ENCODE results near the gene RHO. TPM values are rescaled to one million over a fixed set of nuclear protein-coding genes. Genes with fewer than 3 reads are reported as not detected.

The RHO gene
- total RNA-seq, 2 donors from 2014 or later, result not detected

DNA sequence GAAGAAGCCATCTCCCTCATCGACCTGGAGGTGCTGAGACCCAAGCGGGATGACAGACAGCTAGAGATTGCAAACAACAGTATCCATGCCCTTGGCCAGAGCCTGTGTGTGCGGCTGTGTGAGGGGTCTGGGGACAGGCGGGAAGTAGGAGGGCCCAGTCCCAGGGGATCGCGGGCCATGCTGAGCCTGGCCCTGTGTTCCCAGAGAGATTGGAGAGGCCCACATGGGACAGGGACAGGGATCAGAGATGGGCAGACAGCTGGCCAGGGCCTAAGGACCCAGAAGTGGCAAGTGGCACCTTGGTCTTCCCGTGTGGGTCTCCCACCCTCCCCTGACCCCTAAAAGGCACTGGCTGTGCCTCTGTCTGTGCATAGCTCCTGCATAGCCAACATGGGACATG lies 10.9 kb upstream of the RHO start:
- Histone ChIP-seq H3K9me3 (no peaks in the 10 kb centered on the region), H3K36me3 (replicated peaks in 1 of 2; ENCODE audit: insufficient read depth in 1 of 2, low read depth in 2 of 2) (peaks cover 0 to 4% of the 10 kb centered on the region in 2 donors), H3K27me3 (no peaks in the 10 kb centered on the region), H3K4me3 (no peak overlapping the region), H3K4me1 (no peaks in the 10 kb centered on the region), H3K27ac (no peak overlapping the region)
- DNase-seq, result no peak
- no peak for TF ChIP-seq POLR2A (IDR thresholded peaks at IDR 0.05)
- TF ChIP-seq, protein P1, sequence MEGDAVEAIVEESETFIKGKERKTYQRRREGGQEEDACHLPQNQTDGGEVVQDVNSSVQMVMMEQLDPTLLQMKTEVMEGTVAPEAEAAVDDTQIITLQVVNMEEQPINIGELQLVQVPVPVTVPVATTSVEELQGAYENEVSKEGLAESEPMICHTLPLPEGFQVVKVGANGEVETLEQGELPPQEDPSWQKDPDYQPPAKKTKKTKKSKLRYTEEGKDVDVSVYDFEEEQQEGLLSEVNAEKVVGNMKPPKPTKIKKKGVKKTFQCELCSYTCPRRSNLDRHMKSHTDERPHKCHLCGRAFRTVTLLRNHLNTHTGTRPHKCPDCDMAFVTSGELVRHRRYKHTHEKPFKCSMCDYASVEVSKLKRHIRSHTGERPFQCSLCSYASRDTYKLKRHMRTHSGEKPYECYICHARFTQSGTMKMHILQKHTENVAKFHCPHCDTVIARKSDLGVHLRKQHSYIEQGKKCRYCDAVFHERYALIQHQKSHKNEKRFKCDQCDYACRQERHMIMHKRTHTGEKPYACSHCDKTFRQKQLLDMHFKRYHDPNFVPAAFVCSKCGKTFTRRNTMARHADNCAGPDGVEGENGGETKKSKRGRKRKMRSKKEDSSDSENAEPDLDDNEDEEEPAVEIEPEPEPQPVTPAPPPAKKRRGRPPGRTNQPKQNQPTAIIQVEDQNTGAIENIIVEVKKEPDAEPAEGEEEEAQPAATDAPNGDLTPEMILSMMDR (IDR thresholded peaks at IDR 0.05), result no peak
- no peak for ATAC-seq
- intact Hi-C loops (cut with DNase I), result no loop called here
- 90 to 98% methylated on average over 5 to 7 of the region's 7 CpGs for WGBS, 2 donors

DNA sequence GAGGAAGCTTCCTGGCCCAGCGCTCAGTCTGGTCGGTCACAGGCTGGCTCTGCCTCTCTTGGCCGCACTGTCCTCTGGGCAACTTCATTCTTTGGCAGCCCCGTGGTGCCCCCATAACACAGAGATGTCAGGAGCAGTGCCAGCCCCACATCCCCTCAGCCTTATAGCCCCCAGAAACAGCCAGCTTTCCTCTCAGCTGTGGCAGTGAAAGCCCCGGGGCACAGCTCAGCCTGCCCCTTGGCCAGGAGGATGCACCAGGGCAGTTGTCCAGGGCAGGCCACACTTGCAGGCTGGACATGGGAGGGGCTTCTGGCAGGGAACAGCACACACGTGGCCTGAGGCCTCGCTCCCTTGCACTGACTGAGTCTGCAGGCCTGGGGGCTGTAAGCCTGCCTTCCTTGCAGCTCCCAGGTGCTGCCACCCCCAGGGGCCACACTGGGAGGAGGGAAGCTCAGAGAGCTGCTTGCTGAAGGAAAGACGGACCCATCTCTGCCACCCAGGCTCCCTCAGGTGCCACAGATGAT lies 10.3 kb upstream of the RHO start:
- H3K4me1 ChIP-seq, result no peaks in the 10 kb centered on the region
- H3K9me3 ChIP-seq, result no peaks in the 10 kb centered on the region
- no peak for TF ChIP-seq POLR2A (IDR thresholded peaks at IDR 0.05)
- TF ChIP-seq, protein P1 (IDR thresholded peaks at IDR 0.05), result no peak
- H3K4me3 ChIP-seq, result no peak overlapping the region
- no peak for DNase-seq
- H3K36me3 ChIP-seq (replicated peaks in 1 of 2; ENCODE audit: insufficient read depth in 1 of 2, low read depth in 2 of 2), result peaks cover 0 to 4% of the 10 kb centered on the region in 2 donors
- no peak overlapping the region for H3K27ac ChIP-seq
- intact Hi-C loops (cut with DNase I), result no loop called here
- WGBS, 2 donors, result 92 to 96% methylated on average over 4 to 8 of the region's 8 CpGs
- ATAC-seq, result no peak
- no peaks in the 10 kb centered on the region for H3K27me3 ChIP-seq

DNA sequence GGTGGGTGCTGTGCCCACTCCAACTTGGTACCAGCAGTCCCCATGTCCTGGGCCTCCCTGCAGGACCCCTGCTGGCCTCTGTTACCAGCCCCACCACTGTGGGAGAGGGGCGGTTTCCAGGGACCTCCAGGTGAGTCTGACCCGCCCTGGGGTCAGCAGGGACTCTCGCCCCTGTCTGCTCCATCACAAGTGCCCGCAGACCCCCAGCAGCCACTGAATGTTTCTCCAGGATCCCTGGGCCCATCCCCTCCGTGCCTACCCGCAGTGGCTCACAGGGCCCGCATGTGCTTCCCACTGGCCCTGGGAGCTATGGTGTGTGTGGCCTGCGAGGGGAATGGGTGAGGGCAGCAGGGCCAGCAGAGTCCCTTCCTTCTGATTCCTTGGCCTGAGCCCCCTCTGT lies 9.9 kb upstream of the RHO start:
- TF ChIP-seq POLR2A (IDR thresholded peaks at IDR 0.05), result no peak
- TF ChIP-seq, protein P1 (IDR thresholded peaks at IDR 0.05), result no peak
- Histone ChIP-seq H3K36me3 (replicated peaks in 1 of 2; ENCODE audit: insufficient read depth in 1 of 2, low read depth in 2 of 2) (peaks cover 0 to 4% of the 10 kb centered on the region in 2 donors), H3K4me1 (no peaks in the 10 kb centered on the region), H3K9me3 (no peaks in the 10 kb centered on the region), H3K4me3 (no peak overlapping the region), H3K27me3 (no peaks in the 10 kb centered on the region), H3K27ac (no peak overlapping the region)
- DNase-seq (no peak), ATAC-seq (no peak)
- 85% methylated on average over 8 of the region's 8 CpGs; no CpG with 5 or more reads in 1 of the 2 donors for WGBS, 2 donors
- intact Hi-C loops (cut with DNase I), result no loop called here

DNA sequence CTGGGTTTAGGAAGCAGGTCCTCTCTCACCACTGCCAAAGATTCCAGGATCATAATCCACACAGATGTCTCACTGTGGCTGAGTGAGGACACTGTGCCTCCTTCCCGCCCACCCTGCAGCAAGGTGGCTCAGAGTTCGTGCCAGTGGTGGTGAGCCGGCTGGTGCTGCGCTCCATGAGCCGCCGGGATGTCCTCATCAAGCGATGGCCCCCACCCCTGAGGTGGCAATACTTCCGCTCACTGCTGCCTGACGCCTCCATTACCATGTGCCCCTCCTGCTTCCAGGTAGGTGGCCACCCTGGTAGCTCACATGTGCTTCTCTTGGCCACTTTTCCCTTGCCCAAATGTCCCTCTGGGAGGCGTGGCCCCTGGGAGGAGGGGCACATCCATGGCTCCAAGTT lies 9.0 kb upstream of the RHO start:
- ATAC-seq, result no peak
- Histone ChIP-seq H3K4me3 (no peak overlapping the region), H3K4me1 (no peaks in the 10 kb centered on the region), H3K27me3 (no peaks in the 10 kb centered on the region), H3K27ac (no peak overlapping the region), H3K9me3 (no peaks in the 10 kb centered on the region), H3K36me3 (replicated peaks in 1 of 2; ENCODE audit: insufficient read depth in 1 of 2, low read depth in 2 of 2) (peaks cover 0 to 4% of the 10 kb centered on the region in 2 donors)
- TF ChIP-seq, protein P1 (IDR thresholded peaks at IDR 0.05), result no peak
- TF ChIP-seq POLR2A (IDR thresholded peaks at IDR 0.05), result no peak
- no peak for DNase-seq
- WGBS, 2 donors, result 60 to 92% methylated on average over 1 to 10 of the region's 10 CpGs
- intact Hi-C loops (cut with DNase I), result no loop called here

Measured in body of pancreas (tissue), 4 donors.